IPS DF 4.7 (cell line): ENCODE data around the gene WWTR1.

Source experiments
- DNase-seq: peaks from one replicate; pipeline ENCODE4 v3.0.0-alpha.2; 2013; ENCODE audit warnings: low spot score; ENCODE audit errors: extremely low read depth

The WWTR1 gene

GRCh38 chr3:149571381-149571780 is 86.4 kb downstream of the WWTR1 start:
- no peak for DNase-seq

GRCh38 chr3:149570016-149570415 is 87.8 kb downstream of the WWTR1 start:
- DNase-seq: no peak

- no peak for DNase-seq
These were observed 90.4 kb downstream of the WWTR1 start for GRCh38 chr3:149567381-149567780.

GRCh38 chr3:149566292-149566975 is 91.4 kb downstream of the WWTR1 start:
- DNase-seq: no peak

GRCh38 chr3:149564079-149564478 is 93.7 kb downstream of the WWTR1 start:
- no peak for DNase-seq

- no peak for DNase-seq
These were observed 94.7 kb downstream of the WWTR1 start for GRCh38 chr3:149563114-149563513.

- no peak for DNase-seq
These were observed 97.2 kb downstream of the WWTR1 start for GRCh38 chr3:149560617-149561016.

GRCh38 chr3:149560001-149560400 is 97.8 kb downstream of the WWTR1 start:
- DNase-seq: no peak

GRCh38 chr3:149559525-149559924 is 98.3 kb downstream of the WWTR1 start:
- no peak for DNase-seq

GRCh38 chr3:149555927-149556326 is 101.9 kb downstream of the WWTR1 start:
- no peak for DNase-seq

GRCh38 chr3:149554826-149555225 is 103.0 kb downstream of the WWTR1 start:
- DNase-seq: no peak

GRCh38 chr3:149553781-149554451 is 103.9 kb downstream of the WWTR1 start:
- no peak for DNase-seq

GRCh38 chr3:149552700-149553099 is 105.1 kb downstream of the WWTR1 start:
- no peak for DNase-seq

GRCh38 chr3:149551500-149551899 is 106.3 kb downstream of the WWTR1 start:
- no peak for DNase-seq

- no peak for DNase-seq
These were observed 109.2 kb downstream of the WWTR1 start for GRCh38 chr3:149548669-149549065.

- DNase-seq: no peak
These were observed 109.7 kb downstream of the WWTR1 start for GRCh38 chr3:149547954-149548668.

- no peak for DNase-seq
These were observed 110.4 kb downstream of the WWTR1 start for GRCh38 chr3:149547413-149547812.

GRCh38 chr3:149545049-149545448 is 112.8 kb downstream of the WWTR1 start:
- DNase-seq: no peak

GRCh38 chr3:149542375-149543312 is 115.2 kb downstream of the WWTR1 start:
- DNase-seq: no peak

- no peak for DNase-seq
These were observed 116.7 kb downstream of the WWTR1 start for GRCh38 chr3:149541091-149541491.

- no peak for DNase-seq
These were observed 119.5 kb downstream of the WWTR1 start for GRCh38 chr3:149538371-149538770.
